BLaER1 treated with 17β-estradiol and CSF1 and Interleukin-3, amounts not matched to agents 10 nM and 100 nM (cell line): Measurements from ENCODE around the gene PARVB.

Experiments
- H3K27ac ChIP-seq, 11 experiments: shearing (Covaris generic); formaldehyde crosslinking; 2 replicates each; pipeline ENCODE4 v1.8.1; 2022
- H3K27me3 ChIP-seq, 11 experiments: shearing (Covaris generic); formaldehyde crosslinking; 2 replicates each; pipeline ENCODE4 v1.8.1; 2022
- H3K36me3 ChIP-seq, 11 experiments: shearing (Covaris generic); formaldehyde crosslinking; 2 replicates each; pipeline ENCODE4 v1.8.1; 2022
- H3K4me1 ChIP-seq, 10 experiments: shearing (Covaris generic); formaldehyde crosslinking; 2 replicates each; pipeline ENCODE4 v1.8.1; 2022
- H3K4me2 ChIP-seq, 11 experiments: shearing (Covaris generic); formaldehyde crosslinking; 2 replicates each; pipeline ENCODE4 v1.8.1; 2022
- H3K4me3 ChIP-seq, 10 experiments: shearing (Covaris generic); formaldehyde crosslinking; 2 replicates each; pipeline ENCODE4 v1.8.1; 2022
- H3K9ac ChIP-seq, 11 experiments: shearing (Covaris generic); formaldehyde crosslinking; 2 replicates each; pipeline ENCODE4 v1.8.1; 2022
- H3K9me3 ChIP-seq, 11 experiments: shearing (Covaris generic); formaldehyde crosslinking; replicated peaks in 1 of 11; 2 replicates each; pipeline ENCODE4 v1.8.1; 2022
- H4K20me1 ChIP-seq, 11 experiments: shearing (Covaris generic); formaldehyde crosslinking; 2 replicates each; pipeline ENCODE4 v1.8.1; 2022
- Cebpa-rat ChIP-seq, 11 experiments: shearing (Covaris generic); IDR thresholded peaks; 2 replicates each; pipeline ENCODE4 v1.8.1; 2022

PARVB gene

GRCh38 chr22:44221710-44222475 lies 197.8 kb downstream of the PARVB start:
- Histone ChIP-seq H3K9ac (no peak overlapping the region), H4K20me1 (no peaks in the 10 kb centered on the region; a peak in 2 of 22 replicates), H3K27ac (no peak overlapping the region), H3K4me3 (no peak overlapping the region), H3K4me2 (peak overlapping the region in 6 of 11 experiments; percentile 30 to 64 (median 52); a peak in 10 of 22 replicates), H3K4me1 (peaks cover 0 to 20% (median 12%) of the 10 kb centered on the region in 10 experiments; a peak in 11 of 20 replicates), H3K27me3 (peaks cover 0 to 22% (median 0%) of the 10 kb centered on the region in 11 experiments; a peak in 7 of 22 replicates), H3K9me3 (peaks cover 0 to 2% (median 0%) of the 10 kb centered on the region in 11 experiments; a peak in 7 of 22 replicates), H3K36me3 (no peaks in the 10 kb centered on the region)
- TF ChIP-seq Cebpa-rat (IDR thresholded peaks at IDR 0.05): no peak
